ENCODE data around the gene RPTOR. TPM values are rescaled to one million over a fixed set of nuclear protein-coding genes. Genes with fewer than 3 reads are reported as not detected.

RPTOR gene
- total RNA-seq, 6 donors from 2014 or later, result 26.8 to 109 (median 36.8) TPM

DNA sequence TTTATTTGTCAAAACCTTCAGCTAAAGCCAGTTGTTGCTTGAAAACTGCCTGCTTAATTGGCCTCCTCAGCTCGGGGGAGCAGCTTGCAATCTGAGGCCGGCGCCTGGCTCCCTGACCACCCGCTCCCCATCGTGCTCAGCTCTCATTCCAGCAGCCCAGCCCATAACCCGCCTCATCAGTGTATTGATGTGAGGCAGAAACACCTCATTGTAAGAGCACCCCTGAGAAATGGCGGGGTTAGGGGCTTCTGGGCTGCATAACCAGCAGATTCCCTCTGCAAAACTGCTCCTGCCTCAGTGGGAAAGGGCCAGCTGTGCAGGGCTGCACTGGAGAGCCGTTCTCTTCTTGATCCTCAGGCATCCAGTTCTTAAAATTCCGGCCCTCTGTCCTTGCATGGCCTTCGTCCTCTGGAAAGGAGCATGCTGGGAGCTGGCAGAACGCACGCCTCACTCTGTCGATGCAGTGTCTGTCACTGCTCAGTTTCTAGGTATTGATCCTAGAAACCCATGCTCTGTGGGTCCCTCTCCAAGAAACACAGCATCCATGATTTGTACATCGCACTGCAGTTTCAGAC lies 333.2 kb downstream of the RPTOR start:
- Histone ChIP-seq H3K27ac (no peak overlapping the region), H3K4me1 (peaks cover 0 to under 1% (median 0%) of the 10 kb centered on the region in 4 donors), H3K36me3 (peaks cover 0 to 33% (median 20%) of the 10 kb centered on the region in 4 donors), H3K4me3 (no peak overlapping the region), H3K9me3 (no peaks in the 10 kb centered on the region), H3K27me3 (no peaks in the 10 kb centered on the region)
- no peak for ATAC-seq (ENCODE audit: low FRiP score in 2 of 2)
- no peak for DNase-seq
- WGBS, 2 donors, result 91 to 99% methylated on average over 8 to 14 of the region's 14 CpGs
- TF ChIP-seq POLR2A (IDR thresholded peaks at IDR 0.05) (no peak), EP300 (IDR thresholded peaks at IDR 0.05) (no peak), POLR2AphosphoS5 (IDR thresholded peaks at IDR 0.05) (no peak), CTCF (IDR thresholded peaks at IDR 0.05) (no peak)

DNA sequence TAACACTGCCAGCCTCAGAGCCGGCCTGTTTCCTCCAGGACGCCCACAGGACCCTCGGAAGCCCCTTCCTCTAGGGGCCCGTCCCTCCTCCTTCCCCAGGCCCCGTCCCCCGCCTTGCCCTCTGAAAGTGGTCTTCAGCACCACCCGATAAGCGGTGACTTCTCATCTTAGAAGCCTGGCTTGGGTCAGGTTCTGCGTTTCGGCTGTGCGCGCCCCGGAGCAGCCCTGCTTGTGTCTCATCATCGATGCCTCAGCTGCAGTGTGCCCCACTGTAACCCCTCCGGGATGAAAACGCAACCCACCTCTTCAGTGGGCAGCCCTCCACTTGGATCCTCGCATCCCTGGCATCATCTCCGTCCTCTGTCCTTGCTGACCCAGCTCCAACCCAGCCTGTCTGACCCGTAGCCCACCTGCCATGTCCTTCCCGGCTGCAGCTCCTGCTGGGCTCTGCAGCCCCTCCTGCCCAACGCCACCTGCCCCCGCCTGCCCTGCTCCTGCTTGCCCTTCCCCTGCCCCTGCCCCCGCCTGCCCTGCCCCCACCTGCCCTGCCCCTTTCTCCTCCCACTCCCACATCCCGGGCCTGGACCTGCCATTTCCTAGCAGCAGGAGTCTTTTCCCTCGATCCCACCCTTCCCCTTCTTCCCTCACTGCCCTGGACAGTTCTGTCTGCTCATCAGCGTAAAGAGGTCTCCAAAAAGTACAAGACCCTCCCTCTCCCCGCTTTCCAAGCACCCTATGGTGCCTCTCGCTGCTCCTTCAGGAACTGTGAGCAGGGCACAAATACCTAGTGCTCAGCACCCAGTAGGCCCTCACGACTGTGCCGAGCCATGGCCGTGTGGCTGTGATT lies 334.5 kb downstream of the RPTOR start:
- DNase-seq (no peak), ATAC-seq (ENCODE audit: low FRiP score in 2 of 2) (no peak)
- Histone ChIP-seq H3K27me3 (no peaks in the 10 kb centered on the region), H3K36me3 (peaks cover 5 to 46% (median 30%) of the 10 kb centered on the region in 4 donors), H3K27ac (no peak overlapping the region), H3K4me3 (no peak overlapping the region), H3K9me3 (no peaks in the 10 kb centered on the region), H3K4me1 (no peaks in the 10 kb centered on the region)
- WGBS, 2 donors, result 95 to 96% methylated on average over 30 to 31 of the region's 31 CpGs
- TF ChIP-seq CTCF (IDR thresholded peaks at IDR 0.05), result no peak
- no peak for TF ChIP-seq POLR2AphosphoS5 (IDR thresholded peaks at IDR 0.05)
- no peak for TF ChIP-seq POLR2A (IDR thresholded peaks at IDR 0.05)
- TF ChIP-seq EP300 (IDR thresholded peaks at IDR 0.05), result no peak

DNA sequence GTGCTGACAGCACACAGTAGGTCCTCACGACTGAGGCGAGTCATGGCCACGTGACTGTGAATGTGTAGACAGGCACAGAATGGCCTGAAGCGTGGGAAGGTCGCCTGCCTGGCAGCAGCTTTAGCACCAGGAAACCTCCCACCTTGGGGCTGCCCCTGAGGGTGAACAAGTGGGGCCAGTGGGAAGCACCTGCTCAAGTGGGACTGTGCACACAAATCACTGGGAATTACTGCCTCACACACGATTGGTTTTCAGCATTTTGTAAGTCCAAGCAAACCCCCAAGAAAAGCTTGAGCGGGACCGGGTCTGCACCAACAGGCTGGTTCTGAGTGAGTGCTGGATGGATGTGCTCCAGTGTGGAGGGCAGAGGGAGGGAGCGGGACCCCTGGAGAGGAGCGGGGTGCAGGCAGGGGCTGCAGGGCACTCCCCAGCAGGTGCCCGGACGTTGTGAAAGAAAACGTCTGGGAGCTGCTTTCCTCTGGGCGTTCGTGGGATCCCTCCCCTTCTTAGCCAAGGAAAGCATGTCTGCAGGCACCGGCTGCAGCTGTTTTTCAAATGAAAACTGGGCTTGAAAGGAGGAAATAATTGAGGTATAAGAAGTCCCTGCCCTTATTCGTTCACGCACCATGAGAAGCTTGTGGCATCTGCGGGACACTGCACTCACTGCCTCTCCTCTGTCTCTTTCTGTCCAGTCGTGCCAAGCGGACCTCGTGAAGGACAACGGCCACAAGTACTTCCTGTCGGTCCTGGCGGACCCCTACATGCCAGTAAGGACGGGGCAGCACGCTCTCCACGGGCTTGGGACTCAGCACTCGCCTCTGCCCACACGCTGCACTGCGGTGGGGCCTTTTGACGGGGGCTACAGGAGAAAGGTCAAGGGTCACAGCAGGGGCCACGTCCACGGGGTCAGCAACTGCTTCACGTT lies 335.3 kb downstream of the RPTOR start:
- Histone ChIP-seq H3K4me3 (no peak overlapping the region), H3K4me1 (no peaks in the 10 kb centered on the region), H3K9me3 (no peaks in the 10 kb centered on the region), H3K27ac (no peak overlapping the region), H3K27me3 (no peaks in the 10 kb centered on the region), H3K36me3 (peaks cover 5 to 50% (median 38%) of the 10 kb centered on the region in 4 donors)
- WGBS, 2 donors, result 88 to 90% methylated on average over 30 to 35 of the region's 35 CpGs
- ATAC-seq (ENCODE audit: low FRiP score in 2 of 2) (no peak), DNase-seq (peak in 1 of 2 donors; percentile 51)
- TF ChIP-seq CTCF (IDR thresholded peaks at IDR 0.05) (no peak), POLR2AphosphoS5 (IDR thresholded peaks at IDR 0.05) (no peak), EP300 (IDR thresholded peaks at IDR 0.05) (no peak), POLR2A (IDR thresholded peaks at IDR 0.05) (no peak)

DNA sequence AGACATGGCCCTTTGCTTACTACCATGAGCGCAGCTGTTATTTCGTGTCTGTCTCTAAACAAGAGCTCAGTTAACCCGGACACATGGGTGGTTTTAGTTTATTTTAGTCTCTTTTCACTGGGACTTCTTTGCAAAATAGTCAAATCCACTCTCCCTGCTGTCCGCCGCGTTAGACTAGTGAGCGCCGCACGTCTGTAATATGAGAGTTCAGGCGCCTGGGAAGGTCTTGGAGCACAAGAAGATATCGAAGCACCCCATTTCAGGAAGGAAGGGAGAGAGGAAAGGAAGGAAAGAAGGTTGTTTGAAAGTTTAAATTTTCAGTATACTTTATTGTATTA lies 336.0 kb downstream of the RPTOR start:
- DNase-seq, result no peak
- TF ChIP-seq POLR2AphosphoS5 (IDR thresholded peaks at IDR 0.05) (no peak), EP300 (IDR thresholded peaks at IDR 0.05) (no peak), CTCF (IDR thresholded peaks at IDR 0.05) (no peak), POLR2A (IDR thresholded peaks at IDR 0.05) (no peak)
- H3K4me3 ChIP-seq, result no peak overlapping the region
- no peak overlapping the region for H3K27ac ChIP-seq
- ATAC-seq (ENCODE audit: low FRiP score in 2 of 2), result no peak
- H3K27me3 ChIP-seq, result no peaks in the 10 kb centered on the region
- no peaks in the 10 kb centered on the region for H3K9me3 ChIP-seq
- no peaks in the 10 kb centered on the region for H3K4me1 ChIP-seq
- 87 to 89% methylated on average over 11 of the region's 11 CpGs for WGBS, 2 donors
- H3K36me3 ChIP-seq, result peaks cover 5 to 53% (median 40%) of the 10 kb centered on the region in 4 donors

All from upper lobe of left lung (tissue), 6 donors.